Activated CD8-positive, alpha-beta memory T cell treated with anti-CD3 and anti-CD28 coated beads, Interleukin-2, amount 50 U/mL, for 1 hour (primary cell): ENCODE measurements around the gene PCDH12.
A peak's percentile ranks its signal among the peaks of the same experiment; 100 is the strongest.

Source experiments
- DNase-seq: peaks from one replicate; pipeline ENCODE4 v3.0.0-alpha.2; 2020; ENCODE audit errors: extremely low read depth

PCDH12 gene

DNA sequence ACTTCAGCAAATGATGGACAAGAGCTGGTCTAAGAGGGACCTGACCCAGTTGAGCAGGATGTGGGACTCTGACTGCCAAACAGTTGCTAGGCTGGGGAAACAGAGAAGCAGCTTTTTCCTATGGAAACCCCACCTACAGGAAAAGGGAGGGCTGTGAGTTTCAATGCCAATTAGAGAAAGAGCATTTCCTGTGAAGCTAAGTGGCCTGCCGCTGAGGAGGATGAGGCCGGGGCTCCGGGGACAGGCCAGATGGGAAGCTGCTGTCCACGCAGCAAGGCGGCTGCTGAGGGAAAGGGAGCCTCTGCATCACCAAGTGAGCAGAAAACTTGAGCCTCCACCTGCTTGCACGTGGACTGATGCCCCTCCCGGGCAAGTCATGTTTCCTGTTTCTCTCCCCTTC, at the start of gene PCDH12:
Gene PCDH12 (minus strand): TSS at position 90 of the 400 bp plus-strand sequence. CDS start 351 bp downstream, outside the sequence.
- no peak for DNase-seq

DNA sequence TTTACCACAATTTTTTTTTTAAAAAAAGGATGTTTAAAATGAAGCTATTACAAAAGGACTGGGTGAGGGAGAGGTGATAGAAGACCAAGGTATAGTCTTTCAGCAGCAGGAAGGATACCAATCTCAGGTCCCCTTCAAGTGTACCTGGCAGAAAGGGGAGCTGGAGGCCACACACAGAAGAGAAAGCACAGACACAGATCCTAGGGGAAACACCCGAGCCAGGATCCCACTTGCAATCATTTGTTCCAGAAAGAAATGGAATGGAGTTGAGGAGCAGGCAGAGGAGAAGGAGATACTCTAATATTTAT, 49.2 kb upstream of the PCDH12 start:
- no peak for DNase-seq

- DNase-seq = no peak
Measured at GRCh38 chr5:142006363-142007236, 48.6 kb upstream of the PCDH12 start.

GRCh38 chr5:142003266-142003800, 45.3 kb upstream of the PCDH12 start:
- DNase-seq = no peak

GRCh38 chr5:142000704-142001484, 42.9 kb upstream of the PCDH12 start:
- no peak for DNase-seq

DNA sequence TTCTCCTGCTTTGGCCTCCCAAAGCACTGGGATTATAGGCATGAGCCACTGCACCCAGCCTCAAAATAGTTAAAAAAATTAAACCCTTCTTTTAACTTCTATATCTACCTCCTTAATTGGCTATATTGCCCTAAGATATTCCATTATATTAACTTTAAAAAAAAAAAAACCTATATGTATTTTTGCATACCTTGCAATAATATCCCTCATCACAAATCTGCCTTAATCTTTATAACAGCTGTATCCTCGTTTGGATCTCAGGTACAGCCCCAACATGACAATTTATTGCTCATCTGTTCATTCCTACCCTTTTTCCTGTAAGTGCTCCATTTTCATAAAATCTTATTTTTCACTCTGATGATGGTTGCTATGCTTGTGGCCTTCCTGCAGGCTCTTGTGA, 42.2 kb upstream of the PCDH12 start:
- no peak for DNase-seq

- no peak for DNase-seq
Measured at GRCh38 chr5:141997358-141997960, 39.5 kb upstream of the PCDH12 start.

DNA sequence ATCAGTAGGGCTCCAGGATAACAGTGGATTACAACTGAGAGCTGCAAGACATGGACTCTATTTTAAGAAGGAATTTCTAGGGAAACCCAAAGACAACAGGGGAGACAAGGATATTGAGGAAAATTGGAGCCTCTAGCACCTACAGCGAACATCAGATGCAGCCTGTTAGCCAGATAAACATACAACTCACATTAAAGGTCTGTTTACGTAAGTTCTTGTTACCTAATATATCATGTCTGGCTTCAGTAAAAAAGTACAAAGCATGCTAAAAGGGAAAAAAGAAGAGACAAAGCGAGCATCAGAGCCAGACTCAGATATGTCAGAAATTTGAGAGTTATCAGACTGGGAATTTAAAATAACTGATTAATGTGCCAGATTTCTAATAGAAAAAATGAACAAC, 37.7 kb upstream of the PCDH12 start:
- DNase-seq = no peak

DNA sequence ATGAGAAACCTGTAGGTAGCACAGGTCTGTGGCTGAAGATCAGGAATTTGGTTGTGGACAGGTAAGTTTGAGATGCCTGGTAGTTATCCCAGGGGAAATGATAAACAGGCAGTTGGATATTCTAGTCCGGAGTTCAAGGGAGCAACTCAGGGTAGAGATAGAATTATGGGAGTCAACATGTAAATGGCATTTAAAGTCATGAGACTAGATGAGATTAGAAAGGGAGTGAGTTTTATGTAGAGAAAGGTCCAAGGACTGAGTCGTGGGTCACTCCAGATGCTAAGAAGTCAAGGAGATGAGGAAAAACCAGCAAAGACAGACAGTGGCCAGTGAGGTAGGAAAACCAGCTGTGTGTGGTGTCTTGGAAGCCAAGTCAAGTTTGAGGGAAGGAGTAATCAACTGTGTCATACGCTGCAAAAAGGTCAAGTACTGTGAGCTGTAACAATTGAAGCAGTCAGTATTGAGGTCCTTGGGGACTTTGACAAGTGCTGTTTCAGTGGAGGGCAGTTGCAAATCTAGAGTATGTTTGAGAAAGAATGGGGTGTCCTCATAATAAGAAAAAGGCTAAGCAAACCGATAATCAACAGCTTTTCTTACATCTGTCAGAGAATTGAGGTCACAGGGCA, 36.6 kb upstream of the PCDH12 start:
- DNase-seq = no peak

GRCh38 chr5:141992349-141992963, 34.5 kb upstream of the PCDH12 start:
- DNase-seq = peak; percentile 52

DNA sequence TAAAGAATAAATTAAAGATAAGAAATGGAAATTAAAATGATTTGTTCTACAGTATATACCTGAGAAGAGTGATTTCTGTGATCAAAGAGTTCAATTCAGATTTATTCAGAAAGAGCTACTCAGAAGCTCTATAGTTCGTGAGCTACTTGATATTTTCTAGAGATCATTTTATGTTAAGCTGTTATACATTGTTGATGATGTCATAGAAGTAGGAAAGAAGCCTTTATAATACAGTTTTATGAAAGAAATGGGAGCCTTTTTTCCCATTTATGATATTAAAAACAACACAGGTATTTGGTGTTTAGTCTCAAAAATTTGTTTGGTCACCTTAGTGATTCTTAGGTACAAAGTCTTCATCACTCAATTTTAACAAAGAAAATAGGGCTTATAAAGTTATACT, 31.7 kb upstream of the PCDH12 start:
- no peak for DNase-seq

- DNase-seq = no peak
Measured at GRCh38 chr5:141986072-141986471, 28.1 kb upstream of the PCDH12 start.

- no peak for DNase-seq
Measured at GRCh38 chr5:141982626-141983025, 24.6 kb upstream of the PCDH12 start.

GRCh38 chr5:141978389-141978788, 20.4 kb upstream of the PCDH12 start:
- DNase-seq = no peak

- DNase-seq = no peak
Measured at GRCh38 chr5:141976176-141976575, 18.2 kb upstream of the PCDH12 start.

GRCh38 chr5:141973871-141974595, 16.0 kb upstream of the PCDH12 start:
- DNase-seq = no peak

DNA sequence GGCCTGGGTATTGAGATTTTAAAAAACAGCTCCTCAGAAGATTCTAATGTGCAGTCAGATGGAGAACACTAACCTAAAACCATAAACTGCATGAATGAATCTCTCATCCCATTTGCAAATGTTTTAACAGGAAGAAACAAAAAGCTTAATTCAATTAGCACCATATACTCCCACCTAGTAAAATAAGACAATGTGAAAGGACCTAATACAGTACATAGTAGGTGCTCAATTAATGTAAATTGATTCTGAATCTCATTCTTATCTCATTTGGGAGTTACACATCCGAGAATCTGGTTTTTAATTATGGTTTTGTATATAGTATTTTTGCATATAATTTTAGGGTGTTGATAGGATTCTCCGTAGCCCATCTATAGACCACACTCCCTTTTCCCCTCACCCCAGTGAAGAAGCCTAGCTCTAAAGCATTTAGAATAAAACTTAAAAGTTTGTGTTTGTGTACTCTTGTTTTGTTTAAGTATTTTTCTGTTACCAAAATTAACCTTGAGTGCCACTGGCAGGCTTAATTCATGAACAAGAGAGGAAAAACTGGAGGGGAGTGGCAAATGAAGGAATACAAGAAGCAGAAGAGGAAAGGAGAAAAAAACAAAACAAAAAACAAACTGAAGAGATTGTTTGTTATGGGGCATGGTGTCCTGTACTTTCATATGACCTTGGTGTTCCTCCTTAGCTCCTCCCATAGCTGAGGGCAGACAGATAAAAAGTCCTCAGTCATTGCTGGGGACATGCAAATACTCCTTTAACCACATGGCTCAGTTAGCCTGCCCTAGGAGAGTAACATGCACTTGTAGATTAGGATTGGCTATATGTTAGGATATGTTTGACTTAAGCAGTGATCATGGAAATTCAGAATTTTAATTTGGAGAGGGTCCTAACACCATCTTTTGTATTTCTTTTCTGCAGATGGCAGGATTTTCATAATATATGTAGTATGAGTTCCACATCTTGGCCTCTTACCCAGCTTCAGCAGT, 12.1 kb upstream of the PCDH12 start:
- DNase-seq = no peak

- DNase-seq = peak; percentile 74
Measured at GRCh38 chr5:141968914-141969608, 11.1 kb upstream of the PCDH12 start, which contains the start of gene RNF14. RNF14 (plus strand) TSS chr5:141969105; CDS start chr5:141973589, 4,484 bp downstream.

GRCh38 chr5:141966963-141967333, 8.9 kb upstream of the PCDH12 start:
- no peak for DNase-seq
